GM19099 (cell line): ENCODE measurements around the gene ONECUT3.

Source experiments
- POLR2A ChIP-seq: IDR thresholded peaks from 3 replicates; pipeline ENCODE4 v1.6.1; 2011; ENCODE audit warnings: low read depth; ENCODE audit not compliant: insufficient read length; ENCODE audit errors: extremely low read depth

ONECUT3 gene

GRCh38 chr19:1758231-1758577, 4.9 kb downstream of the ONECUT3 start:
- no peak for TF ChIP-seq POLR2A

GRCh38 chr19:1758959-1759903, 5.9 kb downstream of the ONECUT3 start:
- TF ChIP-seq POLR2A, result no peak

GRCh38 chr19:1760020-1760419, 6.7 kb downstream of the ONECUT3 start:
- TF ChIP-seq POLR2A, result no peak

GRCh38 chr19:1761528-1762242, 8.4 kb downstream of the ONECUT3 start:
- TF ChIP-seq POLR2A, result no peak

- no peak for TF ChIP-seq POLR2A
These were observed 9.2 kb downstream of the ONECUT3 start for GRCh38 chr19:1762243-1763117.

DNA sequence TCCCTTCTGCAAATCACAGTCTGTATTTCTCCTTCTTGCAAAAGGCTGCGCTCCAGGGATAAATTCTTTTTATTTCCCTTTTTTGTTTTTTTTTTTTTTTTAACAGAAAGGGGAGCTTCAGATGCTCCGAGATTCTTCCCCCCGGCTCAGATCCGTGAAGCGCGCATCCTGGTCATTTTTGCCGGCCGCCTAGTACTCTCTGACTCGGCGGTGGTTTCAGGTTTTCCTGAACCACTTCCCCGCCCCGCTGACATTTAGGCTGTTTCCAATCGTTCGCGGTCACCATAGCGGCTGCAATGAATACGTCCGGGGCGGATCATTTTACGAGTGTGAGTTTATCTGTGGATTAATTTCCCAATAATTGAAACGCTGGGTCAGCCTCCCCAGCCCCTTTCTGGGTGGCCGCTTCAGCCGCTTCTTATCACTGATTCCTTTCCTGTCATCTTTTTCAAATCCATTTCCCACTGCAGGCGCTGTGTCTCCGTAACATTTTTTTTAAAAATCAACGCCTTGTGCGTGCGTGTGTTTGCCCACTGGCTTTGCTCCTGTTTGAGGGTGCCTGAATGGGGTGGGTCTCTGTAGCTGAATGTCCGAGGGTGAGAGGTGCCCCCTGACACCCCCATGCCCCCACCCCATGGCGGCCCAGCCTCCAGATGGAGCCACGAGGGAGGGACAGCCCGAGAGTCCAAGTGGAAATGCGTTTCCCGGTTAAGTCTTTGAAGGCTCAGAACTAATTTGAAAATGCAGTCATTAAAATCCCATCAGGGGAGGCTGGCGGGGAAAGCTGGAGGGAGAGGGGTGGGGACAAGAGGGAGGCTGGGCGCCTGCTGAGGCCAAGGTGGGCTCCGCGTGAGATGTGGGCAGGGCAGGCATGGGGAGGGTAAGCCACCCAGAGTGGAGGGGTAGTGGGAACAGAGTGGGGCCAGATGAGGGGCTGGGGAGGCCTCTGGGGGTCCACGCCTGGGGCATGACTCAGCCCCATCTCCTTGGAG, 10.6 kb downstream of the ONECUT3 start:
- no peak for TF ChIP-seq POLR2A

- TF ChIP-seq POLR2A, result no peak
These were observed 11.4 kb downstream of the ONECUT3 start for GRCh38 chr19:1764729-1765128.

DNA sequence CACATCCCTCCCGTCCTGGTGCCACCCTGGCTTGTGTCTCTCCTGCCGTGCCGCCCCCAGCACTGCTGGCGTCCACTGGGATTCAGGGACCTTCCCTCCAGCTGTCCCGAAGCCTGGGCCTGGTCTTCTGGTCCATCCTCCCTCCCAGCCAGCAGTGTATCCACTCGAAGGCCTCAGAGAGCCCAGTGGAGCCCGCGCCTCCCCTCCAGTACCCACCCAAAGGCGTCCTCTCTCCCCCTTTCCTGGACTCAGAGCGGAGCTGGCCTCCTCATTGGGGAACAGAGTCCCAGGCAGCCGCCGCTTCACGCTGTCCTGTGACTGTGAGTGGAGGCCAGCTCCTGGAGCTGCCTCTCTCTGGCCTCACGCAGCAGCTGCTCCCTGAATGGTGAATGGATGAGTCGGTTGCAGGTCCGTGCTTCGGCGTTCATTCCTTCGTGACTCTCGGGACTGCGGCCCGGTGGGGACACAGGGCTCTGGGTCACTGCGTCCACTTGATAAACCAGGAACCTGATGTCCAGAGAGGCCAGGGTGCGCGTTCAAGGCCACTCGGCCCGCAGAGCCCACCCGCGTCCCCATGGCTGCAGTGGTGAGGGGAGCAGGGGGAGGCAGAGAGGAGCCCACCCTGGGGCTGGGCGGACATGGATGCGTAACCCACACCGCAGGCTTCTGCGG, 12.1 kb downstream of the ONECUT3 start:
- TF ChIP-seq POLR2A, result no peak

GRCh38 chr19:1765904-1766799, 12.8 kb downstream of the ONECUT3 start:
- no peak for TF ChIP-seq POLR2A

- TF ChIP-seq POLR2A, result no peak
These were observed 13.6 kb downstream of the ONECUT3 start for GRCh38 chr19:1766800-1767352.

DNA sequence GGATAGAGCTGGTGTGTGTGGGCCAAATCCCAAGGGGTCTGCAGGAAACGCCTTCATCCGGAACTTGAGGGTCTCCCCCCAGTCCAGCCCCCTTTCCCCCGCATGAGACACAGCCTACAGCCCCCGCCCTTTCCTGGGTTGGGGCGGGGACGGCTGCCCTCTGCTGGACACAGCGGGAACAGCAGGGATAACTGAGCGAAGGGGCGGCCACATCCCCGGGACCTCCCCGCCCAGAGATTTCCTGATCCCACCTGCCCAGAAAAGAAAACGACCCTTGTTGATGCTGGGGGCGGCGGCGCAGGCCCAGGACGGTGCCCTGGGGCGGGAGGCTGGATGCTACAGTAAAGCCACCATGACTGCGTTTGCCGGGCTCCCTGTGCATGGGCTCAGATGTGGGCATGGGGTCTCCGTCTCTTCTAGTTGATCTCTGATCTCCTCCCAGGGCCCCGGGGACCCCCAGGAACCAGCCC, 14.2 kb downstream of the ONECUT3 start:
- TF ChIP-seq POLR2A, result no peak

DNA sequence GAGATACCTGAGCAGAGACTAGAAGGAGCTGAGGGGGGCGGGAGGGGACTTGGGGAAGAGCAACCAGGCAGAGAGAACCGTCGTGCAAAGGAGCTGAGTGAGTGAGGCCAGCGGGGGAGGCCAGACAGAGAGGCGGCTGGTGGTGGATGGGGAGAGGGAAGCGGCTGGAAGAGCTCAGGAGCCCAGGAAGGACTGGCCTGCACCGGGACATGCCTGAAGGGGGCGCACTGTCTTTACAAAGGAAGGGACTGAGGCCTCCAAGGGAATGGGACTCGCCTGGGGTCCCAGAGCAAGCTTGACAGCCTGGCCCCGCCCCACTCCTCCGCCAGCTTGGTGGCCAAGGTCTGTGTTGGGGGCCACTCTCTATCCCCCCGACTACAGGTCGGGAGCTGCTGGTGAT, 14.9 kb downstream of the ONECUT3 start:
- TF ChIP-seq POLR2A, result no peak
